Endometrial microvascular endothelial cells (primary cell): ENCODE data around the gene SLC45A1. TPM values are rescaled to one million over a fixed set of nuclear protein-coding genes. Genes with fewer than 3 reads are reported as not detected.

ENCODE experiments used
- in situ Hi-C: cut with HindIII; loops from 2 replicates; pipeline ENCODE4 v1.10.0; 2017; ENCODE audit warnings: low sequenced_read_pairs, low pct_unique_long_range_greater_than_20kb; ENCODE audit errors: inconsistent ontology term
- total RNA-seq: library from RNA; depleted of rRNA; stranded (reverse); fragments of >200 nt; gene quantifications from one replicate; pipeline ENCODE4 v1.2.3, GENCODE V29; 2015; ENCODE audit errors: inconsistent ontology term

SLC45A1 gene
- total RNA-seq, 1 donor from 2014 or later: not detected

DNA sequence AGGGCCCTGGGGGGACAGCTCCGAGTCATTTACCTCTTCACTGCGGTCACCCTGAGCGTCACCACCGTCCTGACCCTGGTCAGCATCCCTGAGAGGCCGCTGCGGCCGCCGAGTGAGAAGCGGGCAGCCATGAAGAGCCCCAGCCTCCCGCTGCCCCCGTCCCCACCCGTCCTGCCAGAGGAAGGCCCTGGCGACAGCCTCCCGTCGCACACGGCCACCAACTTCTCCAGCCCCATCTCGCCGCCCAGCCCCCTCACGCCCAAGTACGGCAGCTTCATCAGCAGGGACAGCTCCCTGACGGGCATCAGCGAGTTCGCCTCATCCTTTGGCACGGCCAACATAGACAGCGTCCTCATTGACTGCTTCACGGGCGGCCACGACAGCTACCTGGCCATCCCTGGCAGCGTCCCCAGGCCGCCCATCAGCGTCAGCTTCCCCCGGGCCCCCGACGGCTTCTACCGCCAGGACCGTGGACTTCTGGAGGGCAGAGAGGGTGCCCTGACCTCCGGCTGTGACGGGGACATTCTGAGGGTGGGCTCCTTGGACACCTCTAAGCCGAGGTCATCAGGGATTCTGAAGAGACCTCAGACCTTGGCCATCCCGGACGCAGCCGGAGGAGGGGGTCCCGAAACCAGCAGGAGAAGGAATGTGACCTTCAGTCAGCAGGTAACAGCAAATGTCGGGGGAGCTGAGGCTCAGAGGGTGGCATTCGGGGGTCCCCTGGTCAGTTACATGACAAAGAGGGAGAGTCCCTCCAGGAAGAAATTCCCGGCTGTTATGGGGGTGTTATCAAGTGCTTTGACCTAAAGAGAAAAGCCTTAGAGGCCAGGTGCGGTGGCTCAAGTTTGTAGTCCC, 12.6 kb downstream of the SLC45A1 start:
- in situ Hi-C loops: no loop called here

- in situ Hi-C loops: no loop called here
Observed at GRCh38 chr1:8332806-8333205, 14.9 kb downstream of the SLC45A1 start.

DNA sequence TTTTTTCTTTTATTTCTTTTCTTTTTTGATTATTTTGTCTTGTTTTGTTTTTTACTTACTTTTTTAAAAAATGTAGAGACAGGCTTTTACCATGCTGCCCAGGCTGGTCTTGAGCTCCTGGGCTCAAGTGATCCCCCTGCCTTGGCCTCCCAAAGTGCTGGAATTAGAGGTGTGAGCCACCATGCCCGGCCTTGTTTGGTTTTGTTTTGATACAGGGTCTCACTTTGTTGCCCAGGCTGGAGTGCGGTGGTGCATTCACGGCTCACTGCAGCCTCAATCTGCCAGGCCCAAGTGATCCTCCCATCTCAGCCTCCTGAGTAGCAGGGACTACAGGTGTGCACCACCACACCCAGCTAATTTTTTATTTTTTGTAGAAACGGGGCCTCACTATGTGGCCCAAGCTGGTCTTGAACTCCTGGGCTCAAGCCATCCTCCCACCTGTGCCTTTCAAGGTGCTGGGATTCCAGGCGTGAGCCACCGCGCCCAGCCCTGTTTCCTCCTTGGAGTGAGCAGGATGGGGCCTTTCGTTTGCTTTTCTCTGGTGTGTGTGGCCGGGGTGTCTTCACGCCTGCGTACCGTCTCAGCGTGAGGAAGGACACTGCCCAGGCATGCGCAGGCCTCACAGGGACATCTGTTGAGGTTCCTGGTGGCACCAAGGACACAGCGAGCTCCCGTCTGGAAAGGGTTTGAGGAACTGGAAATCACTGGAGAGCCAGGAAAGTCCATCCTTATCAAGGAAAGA, 15.5 kb downstream of the SLC45A1 start:
- in situ Hi-C loops: no loop called here

- in situ Hi-C loops: no loop called here
Observed at GRCh38 chr1:8334106-8334851, 16.4 kb downstream of the SLC45A1 start.

DNA sequence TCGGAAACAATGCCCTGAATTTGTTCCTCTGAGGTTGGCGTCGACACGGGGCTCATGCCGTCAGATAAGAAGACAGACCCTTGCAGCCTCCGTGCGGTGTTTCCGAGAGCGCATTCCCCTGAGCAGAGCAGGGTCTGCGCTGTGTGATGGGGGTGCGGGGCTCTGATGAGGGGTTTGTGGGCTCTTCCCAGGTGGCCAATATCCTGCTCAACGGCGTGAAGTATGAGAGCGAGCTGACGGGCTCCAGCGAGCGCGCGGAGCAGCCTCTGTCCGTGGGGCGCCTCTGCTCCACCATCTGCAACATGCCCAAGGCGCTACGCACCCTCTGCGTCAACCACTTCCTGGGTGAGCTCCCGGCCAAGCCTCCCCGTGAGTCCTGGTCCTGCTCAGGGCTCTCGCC, 17.3 kb downstream of the SLC45A1 start:
- in situ Hi-C loops: no loop called here

DNA sequence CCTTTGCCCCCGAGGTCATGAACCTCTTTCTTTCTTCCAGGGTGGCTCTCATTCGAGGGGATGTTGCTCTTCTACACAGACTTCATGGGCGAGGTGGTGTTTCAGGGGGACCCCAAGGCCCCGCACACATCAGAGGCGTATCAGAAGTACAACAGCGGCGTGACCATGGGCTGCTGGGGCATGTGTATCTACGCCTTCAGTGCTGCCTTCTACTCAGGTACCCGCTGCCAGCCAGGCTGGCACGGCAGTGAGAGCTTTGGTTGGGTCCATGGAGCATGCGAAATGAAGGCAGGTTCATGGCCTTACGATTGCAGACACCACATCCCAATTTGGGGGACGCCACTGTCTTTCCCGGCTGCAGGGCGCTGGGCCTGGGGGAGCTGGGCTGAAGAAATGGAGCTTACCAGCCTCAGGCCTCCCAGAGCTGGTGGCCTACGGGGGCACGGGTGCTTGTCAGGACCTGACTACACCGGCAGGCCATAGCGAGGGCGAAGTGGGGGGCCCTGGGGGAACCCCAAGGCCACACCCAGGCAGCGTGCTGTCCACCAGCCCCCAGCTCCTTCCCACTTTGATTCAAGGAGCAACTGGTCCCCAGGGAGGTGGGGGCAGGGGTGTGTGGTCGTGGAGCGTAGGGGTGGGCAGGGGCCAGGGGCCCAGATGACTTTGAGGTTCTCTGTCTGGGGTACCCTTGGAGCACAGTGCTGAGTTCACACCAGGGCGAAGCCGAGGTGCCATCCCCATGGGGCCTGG, 20.0 kb downstream of the SLC45A1 start:
- in situ Hi-C loops: no loop called here

- in situ Hi-C loops: no loop called here
Observed at GRCh38 chr1:8338526-8339202, 20.8 kb downstream of the SLC45A1 start.

- in situ Hi-C loops: no loop called here
Observed at GRCh38 chr1:8339203-8339600, 21.3 kb downstream of the SLC45A1 start.

DNA sequence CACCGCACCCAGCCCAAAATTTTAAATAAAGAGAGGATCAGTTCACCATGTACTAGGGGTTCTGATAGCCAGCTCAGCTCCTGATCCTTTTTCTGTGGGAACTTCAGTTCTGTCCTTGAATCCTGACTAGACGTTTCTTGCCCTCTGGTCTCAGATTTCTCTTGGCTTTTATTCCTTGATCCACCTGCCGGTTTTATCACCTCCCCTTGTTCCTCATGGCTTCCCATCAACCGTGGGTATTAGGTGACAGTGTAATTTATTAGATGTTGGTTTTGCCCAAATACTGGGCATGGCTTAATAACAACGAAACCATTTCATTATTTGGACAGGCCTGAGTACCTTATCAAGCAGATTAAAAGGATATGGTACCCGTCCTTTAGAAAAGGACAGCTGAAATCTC, 22.5 kb downstream of the SLC45A1 start:
- in situ Hi-C loops: no loop called here

- in situ Hi-C loops: no loop called here
Observed at GRCh38 chr1:8342325-8342724, 24.4 kb downstream of the SLC45A1 start.

DNA sequence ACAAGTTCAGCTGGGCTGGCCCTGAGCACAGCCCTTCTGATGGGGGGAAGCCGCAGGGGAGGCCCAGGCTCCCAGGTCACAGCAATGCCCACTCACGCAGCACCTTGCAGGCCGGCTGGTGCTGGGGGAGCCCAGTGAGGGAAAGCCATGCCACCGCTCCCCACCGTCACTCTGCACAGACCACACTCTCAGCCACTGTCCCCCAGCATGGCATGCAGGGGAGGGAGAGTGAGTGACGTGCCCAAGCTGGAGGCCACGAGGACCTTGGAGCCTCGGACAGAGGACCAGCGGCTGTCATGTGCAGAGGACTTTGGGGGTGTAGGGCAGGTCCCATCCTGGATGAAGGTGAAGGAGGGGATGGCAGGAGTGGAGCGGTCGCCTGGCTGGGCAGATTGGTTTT, 25.1 kb downstream of the SLC45A1 start:
- in situ Hi-C loops: no loop called here

DNA sequence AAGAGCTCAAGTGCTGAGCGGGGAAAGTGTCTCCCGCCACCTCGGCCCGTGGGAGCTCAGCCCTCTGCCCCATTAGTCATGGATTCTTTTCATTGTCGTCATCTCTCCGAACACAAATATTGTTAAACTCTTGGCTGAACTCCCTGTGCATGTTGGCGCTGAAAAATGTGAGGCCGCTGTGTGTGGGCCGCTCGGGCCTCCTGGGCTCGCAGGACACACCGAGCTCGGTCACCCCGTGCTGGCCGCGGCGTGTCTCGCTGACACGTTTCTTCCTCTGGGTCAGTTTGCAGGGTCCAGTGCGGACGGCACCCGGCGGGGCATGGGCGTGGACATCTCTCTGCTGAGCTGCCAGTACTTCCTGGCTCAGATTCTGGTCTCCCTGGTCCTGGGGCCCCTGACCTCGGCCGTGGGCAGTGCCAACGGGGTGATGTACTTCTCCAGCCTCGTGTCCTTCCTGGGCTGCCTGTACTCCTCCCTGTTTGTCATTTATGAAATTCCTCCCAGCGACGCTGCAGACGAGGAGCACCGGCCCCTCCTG, 25.6 kb downstream of the SLC45A1 start:
- in situ Hi-C loops: no loop called here

GRCh38 chr1:8344893-8345507, 27.1 kb downstream of the SLC45A1 start:
- in situ Hi-C loops: no loop called here

DNA sequence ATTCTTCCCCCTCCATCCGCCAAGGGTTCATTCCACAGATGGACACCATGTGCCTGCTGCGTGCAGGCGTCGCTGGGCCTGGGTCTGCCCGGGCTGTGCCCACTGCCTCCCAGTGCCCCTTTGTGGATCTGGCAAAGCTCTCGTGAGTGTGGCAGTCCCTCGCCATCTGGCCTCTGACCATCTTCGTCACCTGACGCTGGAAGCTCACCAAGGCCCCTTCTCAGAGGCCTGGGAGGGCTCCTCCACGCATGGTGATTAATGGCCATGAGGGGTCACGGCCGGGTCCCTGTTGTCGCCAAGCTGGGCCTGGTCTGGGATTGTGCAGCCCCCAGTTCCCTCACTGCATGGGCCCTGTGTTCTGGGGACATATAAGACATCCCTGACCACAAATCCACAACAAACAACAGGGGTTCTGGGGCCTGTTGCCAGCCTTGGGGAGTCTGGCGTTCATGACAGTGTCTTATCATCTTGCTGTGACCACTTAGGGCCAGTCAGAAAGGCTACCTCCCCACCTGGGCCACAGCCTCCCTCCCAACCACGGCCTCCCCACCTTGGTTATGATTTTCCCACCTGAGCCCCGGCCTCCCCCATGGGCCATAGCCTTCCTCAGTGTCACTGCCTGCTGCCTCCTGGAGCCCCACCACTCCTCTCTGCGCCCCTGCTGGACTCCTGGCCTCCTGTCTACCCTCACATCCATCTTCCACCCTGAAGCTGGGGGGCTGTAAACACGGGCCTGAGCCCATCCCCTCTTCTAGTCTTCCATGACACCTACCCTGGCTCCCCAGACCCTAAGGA, 27.9 kb downstream of the SLC45A1 start:
- in situ Hi-C loops: no loop called here

- in situ Hi-C loops: no loop called here
Observed at GRCh38 chr1:8347635-8348034, 29.7 kb downstream of the SLC45A1 start.

DNA sequence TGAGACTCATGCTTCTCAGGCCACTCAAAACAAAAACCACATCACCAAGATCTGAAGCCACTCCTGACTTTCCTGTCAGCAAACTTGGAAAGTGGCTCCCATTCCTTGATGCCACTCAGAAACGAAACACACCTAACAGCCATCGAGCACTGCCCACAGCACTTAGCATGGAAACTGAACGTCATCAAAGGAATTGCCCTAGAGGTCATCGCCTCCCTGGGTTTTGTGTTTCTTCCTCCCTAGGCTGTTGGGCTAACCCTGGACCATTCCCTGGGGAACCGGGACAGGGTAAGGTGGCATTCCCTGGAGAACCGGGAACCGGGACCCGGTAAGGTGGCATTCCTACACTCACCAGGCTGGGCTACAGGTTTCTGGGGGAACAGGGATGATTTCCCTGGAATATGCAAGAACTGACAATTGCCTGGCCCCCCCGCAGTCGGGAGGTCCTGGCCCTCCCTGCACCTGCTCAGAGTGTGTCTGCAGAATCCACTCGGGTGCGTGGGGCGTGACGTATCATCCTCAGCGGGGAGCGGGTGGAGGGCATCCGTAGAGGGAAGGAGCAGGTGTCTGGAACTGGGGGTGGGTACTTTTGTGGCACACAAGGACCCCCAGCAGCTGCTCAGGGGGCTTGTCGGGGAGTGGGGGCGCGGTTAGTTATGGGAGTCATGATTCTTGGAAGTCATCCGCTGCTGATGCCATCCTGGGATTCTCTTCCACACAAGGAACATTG, 30.3 kb downstream of the SLC45A1 start:
- in situ Hi-C loops: no loop called here
